Measurements from ENCODE around the gene TRPM5. TPM values are rescaled to one million over a fixed set of nuclear protein-coding genes. Genes with fewer than 3 reads are reported as not detected.

The TRPM5 gene
- total RNA-seq, 2 experiments from 2014 or later = not detected

GRCh38 chr11:2428322-2428795, 16.0 kb downstream of the TRPM5 start:
- Mint-ChIP-seq H3K9me3 (ENCODE audit: insufficient read depth) (no peaks in the 10 kb centered on the region), H3K4me1 (ENCODE audit: low read depth) (no peaks in the 10 kb centered on the region)
- CTCF ChIA-PET = interaction anchor here (1.0 to 6.0 kb wide), 5 partner anchors 103 to 464 kb away, joined by 3 to 76 read pairs (median 5); no protein-coding TSS in a partner anchor

GRCh38 chr11:2427721-2428321, 16.5 kb downstream of the TRPM5 start:
- ATAC-seq (peak; percentile 7), DNase-seq (no peak)
- Mint-ChIP-seq H3K4me1 (ENCODE audit: low read depth) (no peaks in the 10 kb centered on the region), H3K9me3 (ENCODE audit: insufficient read depth) (no peaks in the 10 kb centered on the region), H3K4me3 (no peak overlapping the region), H3K27me3 (ENCODE audit: low read depth) (no peaks in the 10 kb centered on the region), H3K27ac (no peak overlapping the region), H3K36me3 (ENCODE audit: low read depth) (no peaks in the 10 kb centered on the region)
- ChIA-PET POLR2A (no interaction called here), CTCF (interaction anchor here (0.8 to 6.0 kb wide), 7 partner anchors 41 to 465 kb away, joined by 3 to 76 read pairs (median 8); no protein-coding TSS in a partner anchor)

More at GRCh38 chr11:2428322-2428795, 16.0 kb downstream of the TRPM5 start:
- peak; percentile 86 for ATAC-seq
- POLR2A ChIA-PET = no interaction called here
- Mint-ChIP-seq H3K27ac (no peak overlapping the region), H3K27me3 (ENCODE audit: low read depth) (no peaks in the 10 kb centered on the region), H3K4me3 (no peak overlapping the region), H3K36me3 (ENCODE audit: low read depth) (no peaks in the 10 kb centered on the region)
- peak; percentile 78 for DNase-seq

- Mint-ChIP-seq H3K4me3 (no peak overlapping the region), H3K9me3 (ENCODE audit: insufficient read depth) (no peaks in the 10 kb centered on the region), H3K36me3 (ENCODE audit: low read depth) (no peaks in the 10 kb centered on the region), H3K27me3 (ENCODE audit: low read depth) (no peaks in the 10 kb centered on the region), H3K4me1 (ENCODE audit: low read depth) (no peaks in the 10 kb centered on the region), H3K27ac (no peak overlapping the region)
- ATAC-seq (no peak), DNase-seq (no peak)
- CTCF ChIA-PET = interaction anchor here (0.8 to 6.0 kb wide), 8 partner anchors 40 to 466 kb away, joined by 3 to 76 read pairs (median 6); no protein-coding TSS in a partner anchor
- POLR2A ChIA-PET = no interaction called here
Observed at GRCh38 chr11:2426826-2427521, 17.3 kb downstream of the TRPM5 start.

GRCh38 chr11:2426221-2426620, 18.1 kb downstream of the TRPM5 start:
- no peak for DNase-seq
- H3K36me3 Mint-ChIP-seq (ENCODE audit: low read depth) = no peaks in the 10 kb centered on the region

GRCh38 chr11:2425506-2425905, 18.8 kb downstream of the TRPM5 start:
- H3K27me3 Mint-ChIP-seq (ENCODE audit: low read depth) = no peaks in the 10 kb centered on the region
- CTCF ChIA-PET = interaction anchor here (1.0 to 10.1 kb wide), 5 partner anchors 101 to 466 kb away, joined by 3 to 351 read pairs (median 17); partner anchors contain the start of genes C11orf21 and TSPAN32
- no peak for ATAC-seq
- H3K4me3 Mint-ChIP-seq = no peak overlapping the region
- H3K4me1 Mint-ChIP-seq (ENCODE audit: low read depth) = no peaks in the 10 kb centered on the region
- no peak overlapping the region for H3K27ac Mint-ChIP-seq
- POLR2A ChIA-PET = no interaction called here
- no peak for DNase-seq
- H3K9me3 Mint-ChIP-seq (ENCODE audit: insufficient read depth) = no peaks in the 10 kb centered on the region
- no peaks in the 10 kb centered on the region for H3K36me3 Mint-ChIP-seq (ENCODE audit: low read depth)

More at GRCh38 chr11:2426221-2426620, 18.1 kb downstream of the TRPM5 start:
- H3K27ac Mint-ChIP-seq = no peak overlapping the region
- ATAC-seq = no peak
- H3K4me3 Mint-ChIP-seq = no peak overlapping the region
- no peaks in the 10 kb centered on the region for H3K9me3 Mint-ChIP-seq (ENCODE audit: insufficient read depth)
- ChIA-PET POLR2A (no interaction called here), CTCF (interaction anchor here (1.0 to 6.0 kb wide), 5 partner anchors 100 to 465 kb away, joined by 3 to 76 read pairs (median 11); no protein-coding TSS in a partner anchor)
- H3K27me3 Mint-ChIP-seq (ENCODE audit: low read depth) = no peaks in the 10 kb centered on the region
- no peaks in the 10 kb centered on the region for H3K4me1 Mint-ChIP-seq (ENCODE audit: low read depth)

GRCh38 chr11:2424811-2425495, 19.4 kb downstream of the TRPM5 start:
- no peak for ATAC-seq
- Mint-ChIP-seq H3K9me3 (ENCODE audit: insufficient read depth) (no peaks in the 10 kb centered on the region), H3K27me3 (ENCODE audit: low read depth) (no peaks in the 10 kb centered on the region), H3K4me3 (no peak overlapping the region), H3K27ac (no peak overlapping the region), H3K4me1 (ENCODE audit: low read depth) (no peaks in the 10 kb centered on the region), H3K36me3 (ENCODE audit: low read depth) (no peaks in the 10 kb centered on the region)
- DNase-seq = no peak
- ChIA-PET CTCF (interaction anchor here (1.5 to 10.1 kb wide), 3 partner anchors 108 to 466 kb away, joined by 3 to 351 read pairs (median 76); partner anchors contain the start of genes C11orf21 and TSPAN32), POLR2A (no interaction called here)

GRCh38 chr11:2423157-2424025, 20.9 kb downstream of the TRPM5 start:
- Mint-ChIP-seq H3K4me1 (ENCODE audit: low read depth) (no peaks in the 10 kb centered on the region), H3K27ac (no peak overlapping the region), H3K27me3 (ENCODE audit: low read depth) (no peaks in the 10 kb centered on the region), H3K4me3 (no peak overlapping the region), H3K36me3 (ENCODE audit: low read depth) (no peaks in the 10 kb centered on the region), H3K9me3 (ENCODE audit: insufficient read depth) (no peaks in the 10 kb centered on the region)
- DNase-seq (no peak), ATAC-seq (no peak)
- POLR2A ChIA-PET = no interaction called here
- CTCF ChIA-PET = interaction anchor here (1.2 to 10.1 kb wide), 3 partner anchors 42 to 119 kb away, joined by 3 to 351 read pairs (median 76); partner anchors contain the start of genes C11orf21 and TSPAN32

GRCh38 chr11:2422461-2423156, 21.7 kb downstream of the TRPM5 start:
- Mint-ChIP-seq H3K4me3 (no peak overlapping the region), H3K9me3 (ENCODE audit: insufficient read depth) (no peaks in the 10 kb centered on the region), H3K27me3 (ENCODE audit: low read depth) (no peaks in the 10 kb centered on the region), H3K36me3 (ENCODE audit: low read depth) (no peaks in the 10 kb centered on the region), H3K27ac (no peak overlapping the region), H3K4me1 (ENCODE audit: low read depth) (no peaks in the 10 kb centered on the region)
- DNase-seq (no peak), ATAC-seq (no peak)
- ChIA-PET CTCF (interaction anchor here (1.2 to 10.1 kb wide), 4 partner anchors 43 to 118 kb away, joined by 3 to 351 read pairs (median 54); partner anchors contain the start of genes C11orf21 and TSPAN32), POLR2A (interaction anchor here (0.7 kb wide), 1 partner anchor 103 kb away, joined by 3 read pairs; no protein-coding TSS in a partner anchor)

- Mint-ChIP-seq H3K27ac (no peak overlapping the region), H3K36me3 (ENCODE audit: low read depth) (no peaks in the 10 kb centered on the region), H3K4me3 (no peak overlapping the region), H3K27me3 (ENCODE audit: low read depth) (no peaks in the 10 kb centered on the region), H3K9me3 (ENCODE audit: insufficient read depth) (no peaks in the 10 kb centered on the region), H3K4me1 (ENCODE audit: low read depth) (no peaks in the 10 kb centered on the region)
- DNase-seq (no peak), ATAC-seq (no peak)
- POLR2A ChIA-PET = interaction anchor here (0.7 kb wide), 1 partner anchor 104 kb away, joined by 3 read pairs; no protein-coding TSS in a partner anchor
- CTCF ChIA-PET = interaction anchor here (1.1 to 10.1 kb wide), 6 partner anchors 11 to 469 kb away, joined by 3 to 351 read pairs (median 4); partner anchors contain the start of genes C11orf21 and TSPAN32
Observed at GRCh38 chr11:2421996-2422395, 22.3 kb downstream of the TRPM5 start.

- Mint-ChIP-seq H3K4me3 (no peak overlapping the region), H3K4me1 (ENCODE audit: low read depth) (no peaks in the 10 kb centered on the region), H3K27ac (no peak overlapping the region), H3K36me3 (ENCODE audit: low read depth) (no peaks in the 10 kb centered on the region), H3K9me3 (ENCODE audit: insufficient read depth) (no peaks in the 10 kb centered on the region), H3K27me3 (ENCODE audit: low read depth) (no peaks in the 10 kb centered on the region)
- ChIA-PET CTCF (interaction anchor here (0.6 to 10.1 kb wide), 24 partner anchors 11 to 670 kb away, joined by 3 to 351 read pairs (median 4); partner anchors contain the start of genes C11orf21, TSPAN32 and TSSC4), POLR2A (interaction anchor here (0.7 to 1.1 kb wide), 2 partner anchors 21 to 105 kb away, joined by 3 read pairs; partner anchors contain the start of gene TSSC4)
- DNase-seq (no peak), ATAC-seq (no peak)
Observed at GRCh38 chr11:2421226-2421994, 22.9 kb downstream of the TRPM5 start.

Measured in activated CD8-positive, alpha-beta T cell treated with anti-CD3 and anti-CD28 coated beads, Interleukin-2, amount 10 ng/mL, durations not matched to agents 7 days and 5 days (primary cell).